ENCODE data around the gene RPL38. TPM values are rescaled to one million over a fixed set of nuclear protein-coding genes. Genes with fewer than 3 reads are reported as not detected.

RPL38 gene
- total RNA-seq, 3 donors from 2014 or later, result 304 to 570 (median 471) TPM

- H3K4me3 ChIP-seq, result no peak overlapping the region
- peak overlapping the region in 1 of 2 donors; percentile 55 for H3K27ac ChIP-seq
- intact Hi-C loops (cut with DNase I; ENCODE audit: low total_unique reads), result no loop called here
- no peak for DNase-seq (ENCODE audit: low spot score in 2 of 2)
- no peaks in the 10 kb centered on the region for H3K36me3 ChIP-seq
- no peaks in the 10 kb centered on the region for H3K27me3 ChIP-seq
- H3K9me3 ChIP-seq, result no peaks in the 10 kb centered on the region
- no peak for TF ChIP-seq POLR2AphosphoS5 (IDR thresholded peaks at IDR 0.05)
- TF ChIP-seq POLR2A (IDR thresholded peaks at IDR 0.05), result no peak
- TF ChIP-seq, protein P1, sequence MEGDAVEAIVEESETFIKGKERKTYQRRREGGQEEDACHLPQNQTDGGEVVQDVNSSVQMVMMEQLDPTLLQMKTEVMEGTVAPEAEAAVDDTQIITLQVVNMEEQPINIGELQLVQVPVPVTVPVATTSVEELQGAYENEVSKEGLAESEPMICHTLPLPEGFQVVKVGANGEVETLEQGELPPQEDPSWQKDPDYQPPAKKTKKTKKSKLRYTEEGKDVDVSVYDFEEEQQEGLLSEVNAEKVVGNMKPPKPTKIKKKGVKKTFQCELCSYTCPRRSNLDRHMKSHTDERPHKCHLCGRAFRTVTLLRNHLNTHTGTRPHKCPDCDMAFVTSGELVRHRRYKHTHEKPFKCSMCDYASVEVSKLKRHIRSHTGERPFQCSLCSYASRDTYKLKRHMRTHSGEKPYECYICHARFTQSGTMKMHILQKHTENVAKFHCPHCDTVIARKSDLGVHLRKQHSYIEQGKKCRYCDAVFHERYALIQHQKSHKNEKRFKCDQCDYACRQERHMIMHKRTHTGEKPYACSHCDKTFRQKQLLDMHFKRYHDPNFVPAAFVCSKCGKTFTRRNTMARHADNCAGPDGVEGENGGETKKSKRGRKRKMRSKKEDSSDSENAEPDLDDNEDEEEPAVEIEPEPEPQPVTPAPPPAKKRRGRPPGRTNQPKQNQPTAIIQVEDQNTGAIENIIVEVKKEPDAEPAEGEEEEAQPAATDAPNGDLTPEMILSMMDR (IDR thresholded peaks at IDR 0.05), result no peak
- H3K4me1 ChIP-seq, result no peaks in the 10 kb centered on the region
These were observed 38.0 kb downstream of the RPL38 start for GRCh38 chr17:74241431-74241830.

DNA sequence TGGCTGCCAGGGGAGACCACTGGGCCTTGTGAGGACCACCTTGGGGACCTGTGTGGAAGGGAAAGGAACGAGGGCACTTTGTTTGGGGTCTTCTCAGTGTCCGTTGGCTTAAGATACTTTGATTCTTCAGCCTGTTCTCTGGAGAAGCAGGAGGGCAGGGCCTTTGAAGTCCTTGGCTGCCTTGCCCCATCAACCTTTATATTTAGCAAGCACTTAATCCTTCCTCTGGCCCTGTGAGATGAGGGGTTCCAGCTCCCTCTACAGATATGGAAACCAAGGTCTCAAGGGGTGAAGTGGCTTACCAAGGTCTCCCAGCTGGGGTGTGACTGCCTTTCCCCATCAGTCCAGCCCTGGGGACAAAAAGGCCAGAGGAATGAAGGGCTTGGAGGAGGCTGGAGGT lies 38.4 kb downstream of the RPL38 start:
- Histone ChIP-seq H3K27ac (no peak overlapping the region), H3K27me3 (no peaks in the 10 kb centered on the region), H3K4me1 (no peaks in the 10 kb centered on the region), H3K9me3 (no peaks in the 10 kb centered on the region), H3K4me3 (no peak overlapping the region), H3K36me3 (no peaks in the 10 kb centered on the region)
- intact Hi-C loops (cut with DNase I; ENCODE audit: low total_unique reads), result no loop called here
- no peak for DNase-seq (ENCODE audit: low spot score in 2 of 2)
- TF ChIP-seq, protein P1 (IDR thresholded peaks at IDR 0.05), result no peak
- TF ChIP-seq POLR2A (IDR thresholded peaks at IDR 0.05) (no peak), POLR2AphosphoS5 (IDR thresholded peaks at IDR 0.05) (no peak)

DNA sequence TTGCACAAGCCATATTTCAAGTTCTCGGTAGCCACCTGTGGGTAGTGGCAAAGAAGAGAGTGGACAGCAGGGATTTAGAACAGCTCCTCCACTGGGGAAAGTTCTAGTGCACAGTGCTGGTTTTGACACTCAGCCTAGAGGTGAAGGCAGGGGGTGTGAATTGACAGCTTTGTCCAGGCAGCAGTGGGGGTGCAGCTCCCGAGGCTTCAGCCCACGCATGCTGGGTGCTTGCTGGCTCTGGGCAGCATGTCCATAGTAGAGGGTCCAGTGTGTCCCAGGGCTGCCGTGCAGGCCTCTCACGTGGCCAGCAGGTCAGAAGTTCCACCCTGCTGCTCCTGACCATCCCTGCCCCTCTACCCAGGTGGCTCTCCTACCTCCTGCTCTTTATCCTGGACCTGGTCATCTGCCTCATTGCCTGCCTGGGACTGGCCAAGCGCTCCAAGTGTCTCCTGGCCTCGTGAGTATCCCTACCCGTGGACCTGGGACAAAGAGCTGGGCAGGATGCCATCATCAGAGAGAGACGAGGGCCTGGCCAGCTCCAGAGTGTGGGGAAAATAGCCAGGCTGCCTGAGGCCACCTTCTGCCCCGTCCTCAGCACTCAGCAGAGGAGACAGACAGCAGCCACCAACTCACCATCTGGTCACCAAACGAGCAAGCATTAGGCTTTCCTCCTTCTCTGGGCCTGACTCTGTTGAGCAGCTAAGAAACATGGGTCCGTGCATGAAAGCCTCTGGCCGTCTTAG lies 39.7 kb downstream of the RPL38 start:
- Histone ChIP-seq H3K27me3 (no peaks in the 10 kb centered on the region), H3K4me1 (no peaks in the 10 kb centered on the region), H3K27ac (no peak overlapping the region), H3K36me3 (no peaks in the 10 kb centered on the region), H3K4me3 (no peak overlapping the region), H3K9me3 (no peaks in the 10 kb centered on the region)
- no peak for DNase-seq (ENCODE audit: low spot score in 2 of 2)
- intact Hi-C loops (cut with DNase I; ENCODE audit: low total_unique reads), result no loop called here
- no peak for TF ChIP-seq POLR2AphosphoS5 (IDR thresholded peaks at IDR 0.05)
- TF ChIP-seq POLR2A (IDR thresholded peaks at IDR 0.05), result no peak
- TF ChIP-seq, protein P1 (IDR thresholded peaks at IDR 0.05), result no peak

DNA sequence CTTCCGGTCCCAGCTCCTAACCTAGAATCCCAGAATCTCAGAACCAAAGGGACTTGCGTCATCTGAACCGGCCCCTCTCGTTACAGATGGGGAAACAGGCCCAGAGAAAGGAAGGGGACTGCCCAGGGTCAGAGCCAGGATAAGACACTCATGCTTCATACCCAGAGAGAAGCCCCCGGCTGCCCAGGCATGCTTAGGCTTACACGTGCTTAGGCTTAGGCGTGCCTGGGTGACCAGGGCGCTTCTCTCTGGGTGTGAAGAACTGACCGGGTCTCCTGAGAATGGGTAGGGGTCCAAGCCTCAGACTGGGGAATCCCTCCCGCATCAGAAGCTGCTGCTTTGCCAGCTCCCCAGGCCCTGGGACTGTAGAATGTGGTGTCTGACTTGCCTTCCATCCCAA lies 40.6 kb downstream of the RPL38 start:
- TF ChIP-seq POLR2A (IDR thresholded peaks at IDR 0.05) (no peak), POLR2AphosphoS5 (IDR thresholded peaks at IDR 0.05) (no peak)
- TF ChIP-seq, protein P1 (IDR thresholded peaks at IDR 0.05), result no peak
- Histone ChIP-seq H3K36me3 (no peaks in the 10 kb centered on the region), H3K27me3 (no peaks in the 10 kb centered on the region), H3K4me3 (no peak overlapping the region), H3K9me3 (no peaks in the 10 kb centered on the region), H3K4me1 (no peaks in the 10 kb centered on the region), H3K27ac (no peak overlapping the region)
- no peak for DNase-seq (ENCODE audit: low spot score in 2 of 2)
- intact Hi-C loops (cut with DNase I; ENCODE audit: low total_unique reads), result no loop called here

DNA sequence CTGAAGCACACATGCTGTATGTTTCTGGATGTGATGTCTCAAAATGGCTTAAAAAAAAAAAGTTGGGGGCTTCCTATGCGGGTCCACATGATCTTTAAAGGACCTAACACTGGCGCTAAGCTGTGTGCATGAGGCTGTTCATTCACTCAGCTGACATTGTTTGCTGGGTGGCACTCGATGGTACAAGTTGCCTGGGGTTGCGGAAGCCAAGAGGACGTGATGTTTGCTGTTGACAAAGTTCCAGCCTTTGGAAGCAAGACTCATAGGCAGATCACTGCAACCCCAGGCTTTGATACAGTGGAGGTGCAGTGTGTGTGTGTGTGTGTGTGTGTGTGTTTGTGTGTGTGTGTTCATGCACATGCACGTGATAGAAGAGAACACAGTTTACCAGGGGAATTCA lies 41.1 kb downstream of the RPL38 start:
- Histone ChIP-seq H3K4me1 (no peaks in the 10 kb centered on the region), H3K4me3 (no peak overlapping the region), H3K27ac (no peak overlapping the region), H3K36me3 (no peaks in the 10 kb centered on the region), H3K9me3 (no peaks in the 10 kb centered on the region), H3K27me3 (no peaks in the 10 kb centered on the region)
- intact Hi-C loops (cut with DNase I; ENCODE audit: low total_unique reads), result no loop called here
- DNase-seq (ENCODE audit: low spot score in 2 of 2), result no peak
- TF ChIP-seq POLR2A (IDR thresholded peaks at IDR 0.05) (no peak), POLR2AphosphoS5 (IDR thresholded peaks at IDR 0.05) (no peak)
- TF ChIP-seq, protein P1 (IDR thresholded peaks at IDR 0.05), result no peak
